GM21576 (cell line): Measurements from ENCODE around the gene LIFR.

ENCODE experiments used
- ATAC-seq: cut with Tn5 transposase; IDR thresholded peaks from one replicate; pipeline ENCODE4 v1.9.1; 2021; ENCODE audit warnings: mild to moderate bottlenecking, moderate library complexity; ENCODE audit not compliant: unreplicated experiment

LIFR gene

GRCh38 chr5:38467353-38468040 is 88.9 kb downstream of the LIFR start:
- ATAC-seq = no peak

GRCh38 chr5:38466424-38467189 is 89.8 kb downstream of the LIFR start:
- ATAC-seq = no peak

GRCh38 chr5:38465702-38466423 is 90.6 kb downstream of the LIFR start:
- no peak for ATAC-seq

- ATAC-seq = no peak
These were observed 91.4 kb downstream of the LIFR start for GRCh38 chr5:38465061-38465460.

- ATAC-seq = no peak
These were observed 92.6 kb downstream of the LIFR start for GRCh38 chr5:38463634-38464521.

GRCh38 chr5:38462976-38463633 is 93.3 kb downstream of the LIFR start:
- ATAC-seq = no peak

GRCh38 chr5:38458174-38458573 is 98.3 kb downstream of the LIFR start:
- ATAC-seq = no peak

- no peak for ATAC-seq
These were observed 99.6 kb downstream of the LIFR start for GRCh38 chr5:38456657-38457399.

GRCh38 chr5:38455796-38456330 is 100.6 kb downstream of the LIFR start:
- ATAC-seq = peak; percentile 30

GRCh38 chr5:38453921-38454320 is 102.5 kb downstream of the LIFR start:
- ATAC-seq = no peak

- peak; percentile 98 for ATAC-seq
These were observed 102.9 kb downstream of the LIFR start for GRCh38 chr5:38453506-38453905.

GRCh38 chr5:38452201-38452600 is 104.2 kb downstream of the LIFR start:
- ATAC-seq = no peak

- no peak for ATAC-seq
These were observed 105.2 kb downstream of the LIFR start for GRCh38 chr5:38451074-38451725.

GRCh38 chr5:38450627-38451026 is 105.8 kb downstream of the LIFR start:
- ATAC-seq = no peak

GRCh38 chr5:38448568-38449350 is 107.7 kb downstream of the LIFR start:
- ATAC-seq = no peak

- ATAC-seq = no peak
These were observed 108.7 kb downstream of the LIFR start for GRCh38 chr5:38447786-38448185.

- no peak for ATAC-seq
These were observed 109.4 kb downstream of the LIFR start for GRCh38 chr5:38447056-38447455.

- ATAC-seq = no peak
These were observed 110.4 kb downstream of the LIFR start for GRCh38 chr5:38446029-38446522.
